Upper lobe of left lung (tissue), 6 donors: ENCODE results near the gene ZC3H7A. TPM values are rescaled to one million over a fixed set of nuclear protein-coding genes. Genes with fewer than 3 reads are reported as not detected.

Experiments used
- ATAC-seq, 2 donors: fragments of 200-7000 bp; cut with Tn5 transposase; one replicate each; pipeline ENCODE4 v1.9.1; 2022; ENCODE audit warnings: mild to moderate bottlenecking in 2 of 2, moderate library complexity in 2 of 2; ENCODE audit not compliant: low FRiP score in 2 of 2
- DNase-seq, 2 donors: peaks; one replicate each; pipeline ENCODE4 v3.0.0-alpha.2; 2019 to 2020
- H3K27ac ChIP-seq, 4 donors: fragments of 200-600 bp; sonication (generic); one replicate each; pipeline ENCODE4 v1.5.1; 2016 to 2019
- H3K27me3 ChIP-seq, 4 donors: fragments of 200-600 bp; sonication (generic); one replicate each; pipeline ENCODE4 v1.5.1; 2017 to 2019
- H3K36me3 ChIP-seq, 4 donors: fragments of 200-600 bp; sonication (generic); one replicate each; pipeline ENCODE4 v1.5.1; 2016 to 2019
- H3K4me1 ChIP-seq, 4 donors: fragments of 200-600 bp; sonication (generic); one replicate each; pipeline ENCODE4 v1.5.1; 2018 to 2019
- H3K4me3 ChIP-seq, 4 donors: fragments of 200-600 bp; sonication (generic); one replicate each; pipeline ENCODE4 v1.5.1; 2017 to 2019; ENCODE audit warnings: mild to moderate bottlenecking in 2 of 4, moderate library complexity in 1 of 4
- H3K9me3 ChIP-seq, 4 donors: fragments of 200-600 bp; sonication (generic); one replicate each; pipeline ENCODE4 v1.5.1; 2018 to 2019
- CTCF ChIP-seq, 6 experiments: fragments of 450-650 bp in 4 of 6; fragments of 200-600 bp in 2 of 6; sonication (generic) in 2 of 6; IDR thresholded peaks; one replicate each; pipeline ENCODE4 v1.5.1; 2016 to 2019; ENCODE audit warnings: antibody characterized with exemption in 6 of 6
- EP300 ChIP-seq, 4 donors: sonication (generic); formaldehyde crosslinking; IDR thresholded peaks; one replicate each; pipeline ENCODE4 v1.5.1; 2017; ENCODE audit warnings: antibody characterized with exemption in 4 of 4, control low read depth in 2 of 4
- POLR2A ChIP-seq, 4 donors: fragments of 450-650 bp; IDR thresholded peaks; one replicate each; pipeline ENCODE4 v1.5.1; 2016 to 2017; ENCODE audit warnings: antibody characterized with exemption in 4 of 4, mild to moderate bottlenecking in 2 of 4
- POLR2AphosphoS5 ChIP-seq, 2 donors: sonication (generic); formaldehyde crosslinking; IDR thresholded peaks; one replicate each; pipeline ENCODE4 v1.5.1; 2017; ENCODE audit warnings: antibody characterized with exemption in 2 of 2
- WGBS, 2 donors: methylation state at CpG; one replicate each; pipeline ENCODE4 v1.1.5; 2017 to 2018; 5-methylcytosine and 5-hydroxymethylcytosine counted together
- total RNA-seq, 6 donors: library from RNA; depleted of rRNA in 4 of 6; stranded (reverse); fragments of >200 nt in 4 of 6; gene quantifications; one replicate each; pipeline versions ENCODE4 v1.1.0 to v1.2.1, GENCODE V29; 2016 to 2021
- donor health status: DM: no; HTN: no; CAD: no; lungs with moderate emphysema.
- donor health status: DM: no; HTN: yes; CAD: no; lungs with severe emphysema.

Gene ZC3H7A
- total RNA-seq, 6 donors from 2014 or later, result 52.7 to 142 (median 64.7) TPM

- Histone ChIP-seq H3K9me3 (no peaks in the 10 kb centered on the region), H3K4me3 (no peak overlapping the region), H3K4me1 (peaks cover 32 to 66% (median 45%) of the 10 kb centered on the region in 4 donors), H3K27ac (peak overlapping the region; percentile 3 to 50 (median 31)), H3K27me3 (no peaks in the 10 kb centered on the region), H3K36me3 (peaks cover 15 to 86% (median 50%) of the 10 kb centered on the region in 4 donors)
- DNase-seq (no peak), ATAC-seq (peak; percentile 42 to 46)
- TF ChIP-seq POLR2A (IDR thresholded peaks at IDR 0.05) (no peak), POLR2AphosphoS5 (IDR thresholded peaks at IDR 0.05) (no peak), EP300 (IDR thresholded peaks at IDR 0.05) (no peak), CTCF (IDR thresholded peaks at IDR 0.05) (no peak)
- 59 to 64% methylated on average over 6 of the region's 6 CpGs for WGBS, 2 donors
These were observed 62.4 kb downstream of the ZC3H7A start for GRCh38 chr16:11734653-11735043.

- ATAC-seq (peak in 1 of 2 donors; percentile 10), DNase-seq (peak in 1 of 2 donors; percentile 37)
- no peaks in the 10 kb centered on the region for H3K9me3 ChIP-seq
- no peak overlapping the region for H3K4me3 ChIP-seq
- 25 to 35% methylated on average over 3 of the region's 3 CpGs for WGBS, 2 donors
- TF ChIP-seq EP300 (IDR thresholded peaks at IDR 0.05) (no peak), POLR2AphosphoS5 (IDR thresholded peaks at IDR 0.05) (no peak), CTCF (IDR thresholded peaks at IDR 0.05) (no peak), POLR2A (IDR thresholded peaks at IDR 0.05) (no peak)
- no peaks in the 10 kb centered on the region for H3K27me3 ChIP-seq
- H3K27ac ChIP-seq, result peak overlapping the region; percentile 3 to 50 (median 31)
- peaks cover 28 to 66% (median 47%) of the 10 kb centered on the region in 4 donors for H3K4me1 ChIP-seq
- H3K36me3 ChIP-seq, result peaks cover 15 to 91% (median 51%) of the 10 kb centered on the region in 4 donors
These were observed 62.9 kb downstream of the ZC3H7A start for GRCh38 chr16:11734025-11734652.

DNA sequence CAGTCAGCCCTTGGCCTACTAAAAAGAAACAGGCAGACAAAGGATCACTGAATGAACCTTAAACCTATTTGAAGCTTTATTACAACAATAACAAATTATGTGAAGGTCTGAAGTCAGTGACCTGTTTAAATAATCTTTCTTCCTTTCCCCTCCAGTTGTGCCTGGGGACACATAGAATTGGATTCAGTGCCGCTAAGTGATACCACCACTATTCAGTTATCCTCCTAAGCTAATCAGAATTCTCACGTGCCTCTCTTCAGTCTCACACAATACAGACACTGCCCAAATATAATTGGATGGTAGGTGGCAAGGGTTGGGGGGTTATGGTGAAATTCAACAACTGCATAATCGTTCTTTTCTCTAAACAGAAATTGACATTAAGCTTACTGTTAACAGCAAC is 65.8 kb downstream of the ZC3H7A start:
- no peak for ATAC-seq
- Histone ChIP-seq H3K4me1 (peaks cover 16 to 72% (median 45%) of the 10 kb centered on the region in 4 donors), H3K27ac (peak overlapping the region in 3 of 4 donors; percentile 24 to 79 (median 50)), H3K36me3 (peaks cover 15 to 83% (median 47%) of the 10 kb centered on the region in 4 donors), H3K27me3 (no peaks in the 10 kb centered on the region), H3K4me3 (no peak overlapping the region), H3K9me3 (no peaks in the 10 kb centered on the region)
- no peak for TF ChIP-seq POLR2A (IDR thresholded peaks at IDR 0.05)
- no peak for TF ChIP-seq EP300 (IDR thresholded peaks at IDR 0.05)
- TF ChIP-seq CTCF (IDR thresholded peaks at IDR 0.05), result no peak
- no peak for TF ChIP-seq POLR2AphosphoS5 (IDR thresholded peaks at IDR 0.05)
- DNase-seq, result no peak
- 79 to 84% methylated on average over 3 of the region's 3 CpGs for WGBS, 2 donors

DNA sequence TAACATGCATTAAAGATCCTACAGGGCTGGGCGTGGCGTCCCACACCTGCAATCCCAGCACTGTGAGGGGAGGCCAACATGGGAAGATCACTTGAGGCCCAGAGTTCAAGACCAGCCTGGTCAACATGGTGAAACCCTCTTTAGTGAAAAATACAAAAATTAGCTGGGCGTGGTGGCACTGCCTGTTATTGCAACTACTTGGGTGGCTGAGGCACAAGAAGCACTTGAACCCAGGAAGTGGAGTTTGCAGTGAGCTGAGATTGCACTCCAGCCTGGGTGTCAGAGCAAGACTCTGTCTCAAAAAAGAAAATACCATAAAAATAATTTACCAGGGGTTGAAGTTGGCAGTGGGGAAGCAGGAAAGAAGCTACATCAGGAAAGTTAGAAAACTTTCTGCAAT is 67.3 kb downstream of the ZC3H7A start:
- Histone ChIP-seq H3K36me3 (peaks cover 4 to 83% (median 45%) of the 10 kb centered on the region in 4 donors), H3K9me3 (no peaks in the 10 kb centered on the region), H3K27ac (peak overlapping the region in 3 of 4 donors; percentile 5 to 79 (median 50)), H3K4me3 (no peak overlapping the region), H3K27me3 (no peaks in the 10 kb centered on the region), H3K4me1 (peaks cover 10 to 66% (median 38%) of the 10 kb centered on the region in 4 donors)
- ATAC-seq, result no peak
- WGBS, 2 donors, result 77 to 93% methylated on average over 3 of the region's 3 CpGs
- peak in 1 of 2 donors; percentile 64 for DNase-seq
- TF ChIP-seq POLR2AphosphoS5 (IDR thresholded peaks at IDR 0.05), result no peak
- TF ChIP-seq EP300 (IDR thresholded peaks at IDR 0.05), result no peak
- peak in 1 of 4 donors; percentile 10 for TF ChIP-seq POLR2A (IDR thresholded peaks at IDR 0.05)
- no peak for TF ChIP-seq CTCF (IDR thresholded peaks at IDR 0.05)
